GM20000 (cell line): ENCODE results near the gene MED1.

ENCODE experiments used
- DNase-seq: peaks from one replicate; pipeline ENCODE4 v3.0.0; 2012; ENCODE audit warnings: low spot score
- TF ChIP-seq, protein P1 (sequence below): IDR thresholded peaks from 2 replicates; pipeline ENCODE4 v1.5.1; 2012; ENCODE audit warnings: mild to moderate bottlenecking, control low read depth; ENCODE audit errors: extremely low read depth, missing control alignments

MED1 gene

DNA sequence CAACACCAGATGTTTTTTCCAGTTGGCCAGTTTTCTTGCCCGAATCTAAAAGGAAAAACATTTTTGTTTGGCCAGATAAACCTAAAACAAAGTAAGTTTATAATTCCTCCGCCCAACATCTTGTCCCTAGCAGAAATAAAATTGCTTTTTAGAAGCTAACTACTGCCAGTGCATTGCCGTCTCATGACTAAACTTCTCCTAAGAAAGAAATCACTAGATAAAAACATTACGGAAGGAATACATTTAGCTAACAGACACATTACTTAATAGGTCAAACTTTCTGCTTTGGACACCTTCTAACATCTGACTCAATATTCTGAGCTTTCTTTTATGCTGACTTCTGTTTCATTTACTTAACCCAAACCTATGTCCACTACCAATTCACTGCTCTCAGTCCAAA, 85.8 kb downstream of the MED1 start:
- DNase-seq, result no peak
- TF ChIP-seq, protein P1, sequence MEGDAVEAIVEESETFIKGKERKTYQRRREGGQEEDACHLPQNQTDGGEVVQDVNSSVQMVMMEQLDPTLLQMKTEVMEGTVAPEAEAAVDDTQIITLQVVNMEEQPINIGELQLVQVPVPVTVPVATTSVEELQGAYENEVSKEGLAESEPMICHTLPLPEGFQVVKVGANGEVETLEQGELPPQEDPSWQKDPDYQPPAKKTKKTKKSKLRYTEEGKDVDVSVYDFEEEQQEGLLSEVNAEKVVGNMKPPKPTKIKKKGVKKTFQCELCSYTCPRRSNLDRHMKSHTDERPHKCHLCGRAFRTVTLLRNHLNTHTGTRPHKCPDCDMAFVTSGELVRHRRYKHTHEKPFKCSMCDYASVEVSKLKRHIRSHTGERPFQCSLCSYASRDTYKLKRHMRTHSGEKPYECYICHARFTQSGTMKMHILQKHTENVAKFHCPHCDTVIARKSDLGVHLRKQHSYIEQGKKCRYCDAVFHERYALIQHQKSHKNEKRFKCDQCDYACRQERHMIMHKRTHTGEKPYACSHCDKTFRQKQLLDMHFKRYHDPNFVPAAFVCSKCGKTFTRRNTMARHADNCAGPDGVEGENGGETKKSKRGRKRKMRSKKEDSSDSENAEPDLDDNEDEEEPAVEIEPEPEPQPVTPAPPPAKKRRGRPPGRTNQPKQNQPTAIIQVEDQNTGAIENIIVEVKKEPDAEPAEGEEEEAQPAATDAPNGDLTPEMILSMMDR, result no peak

DNA sequence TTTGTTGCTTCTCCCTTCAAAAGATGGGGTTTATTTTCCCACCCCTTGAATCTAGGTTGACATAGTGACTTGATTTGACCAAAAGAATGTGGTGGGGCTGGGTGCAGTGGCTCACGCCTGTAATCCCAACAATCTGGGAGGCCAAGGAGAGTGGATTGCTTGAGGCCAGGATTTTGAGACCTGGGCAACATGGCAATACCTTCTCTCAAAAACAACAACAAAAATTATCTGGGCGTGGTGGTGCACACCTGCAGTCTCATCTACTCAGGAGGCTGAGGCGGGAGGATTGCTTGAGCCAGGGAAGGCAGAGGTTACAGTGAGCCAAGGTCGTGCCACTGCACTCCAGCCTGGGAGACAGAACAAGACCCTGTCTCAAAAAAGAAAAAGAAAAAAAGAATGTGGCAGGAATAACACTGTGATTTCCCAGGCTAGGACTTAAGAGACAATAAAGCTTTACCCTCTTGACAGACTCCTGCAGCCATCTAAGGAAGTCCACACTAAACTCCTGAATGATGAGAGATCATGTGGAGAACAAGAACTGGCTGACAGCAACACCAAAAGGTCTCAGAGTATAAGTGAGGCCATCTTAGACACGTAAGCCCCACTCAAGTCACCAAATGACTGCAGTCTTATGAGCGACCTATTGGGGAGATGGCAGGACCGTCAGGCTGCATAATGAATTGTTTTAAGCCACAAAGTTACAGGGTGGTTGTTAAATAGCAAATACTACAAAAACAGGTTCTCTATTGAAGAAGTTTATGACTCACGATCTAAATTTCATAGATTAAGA, 86.6 kb downstream of the MED1 start:
- TF ChIP-seq, protein P1, result no peak
- no peak for DNase-seq

DNA sequence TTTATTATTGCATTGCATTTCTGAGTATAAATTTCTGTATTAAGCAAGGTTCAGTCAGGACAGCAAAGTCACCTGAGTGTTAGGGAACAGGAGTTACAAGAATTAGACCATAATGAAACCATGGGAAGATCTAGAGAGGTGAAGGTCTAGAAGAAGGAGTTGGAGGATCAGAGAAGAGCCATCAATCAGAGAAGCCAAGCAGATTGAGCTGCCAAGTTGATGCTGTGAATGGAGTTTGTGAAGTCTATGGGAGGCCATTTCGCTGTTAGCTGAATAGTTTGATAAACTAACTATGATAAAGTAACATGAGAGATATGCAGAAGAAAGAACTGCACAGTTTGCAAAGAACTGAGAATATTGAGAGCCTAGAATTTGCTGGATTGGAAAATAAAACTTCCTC, 90.0 kb downstream of the MED1 start:
- no peak for DNase-seq
- TF ChIP-seq, protein P1, result no peak

DNA sequence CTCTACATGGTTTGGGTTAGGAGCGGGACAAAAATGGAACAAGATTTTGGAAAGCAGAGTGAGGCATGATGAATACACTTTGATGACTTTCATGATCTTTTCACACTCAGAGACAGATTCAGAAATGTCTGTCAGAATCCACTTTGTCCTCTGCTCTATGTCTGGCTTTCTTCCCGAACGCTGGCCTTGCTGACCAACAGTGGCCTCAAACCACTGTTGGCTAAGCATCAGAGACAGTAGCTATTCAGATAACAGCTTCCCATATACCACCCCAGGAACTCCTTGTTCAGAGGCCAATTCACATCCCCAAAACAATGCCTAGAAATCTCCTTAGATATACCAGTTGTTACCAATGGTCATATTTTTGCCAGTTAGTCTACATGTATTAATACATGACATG, 90.5 kb downstream of the MED1 start:
- TF ChIP-seq, protein P1, result no peak
- DNase-seq, result no peak

DNA sequence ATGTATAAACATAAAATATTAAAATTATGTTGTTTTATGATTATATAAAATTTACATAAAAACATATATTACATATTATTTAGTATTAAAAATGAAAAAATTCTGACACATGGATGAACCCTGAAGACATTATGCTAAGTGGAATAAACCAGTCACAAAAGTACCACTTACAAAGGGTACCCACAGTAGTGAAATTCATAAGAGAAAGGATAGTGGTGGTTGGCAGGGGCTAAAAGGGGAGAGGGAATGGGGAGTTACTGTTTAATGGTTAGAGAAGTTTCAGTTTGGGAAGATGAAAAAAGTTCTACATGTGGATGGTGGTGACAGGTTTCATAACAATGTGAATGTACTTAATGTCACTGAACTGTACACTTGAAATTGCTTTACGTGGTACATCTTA, 91.1 kb downstream of the MED1 start:
- DNase-seq, result no peak
- TF ChIP-seq, protein P1, result no peak

DNA sequence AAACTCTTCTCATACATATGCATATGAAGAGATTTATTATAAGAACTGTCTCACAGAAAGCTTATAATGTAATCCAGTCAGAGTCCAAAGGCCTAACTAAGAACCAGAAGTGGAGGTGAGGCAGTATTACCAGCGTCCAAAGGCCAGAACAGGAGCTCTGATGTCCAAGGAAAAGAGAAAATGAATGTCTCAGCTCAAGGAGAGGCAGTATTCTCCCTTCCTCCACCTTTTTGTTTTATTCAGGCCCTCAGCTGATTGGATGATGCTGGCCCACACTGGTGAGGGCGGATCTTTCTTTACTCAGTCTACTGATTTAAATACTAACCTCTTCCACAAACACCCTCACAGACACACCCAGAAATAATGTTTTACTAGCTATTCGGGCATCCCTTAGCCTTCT, 93.1 kb downstream of the MED1 start:
- TF ChIP-seq, protein P1, result no peak
- no peak for DNase-seq

DNA sequence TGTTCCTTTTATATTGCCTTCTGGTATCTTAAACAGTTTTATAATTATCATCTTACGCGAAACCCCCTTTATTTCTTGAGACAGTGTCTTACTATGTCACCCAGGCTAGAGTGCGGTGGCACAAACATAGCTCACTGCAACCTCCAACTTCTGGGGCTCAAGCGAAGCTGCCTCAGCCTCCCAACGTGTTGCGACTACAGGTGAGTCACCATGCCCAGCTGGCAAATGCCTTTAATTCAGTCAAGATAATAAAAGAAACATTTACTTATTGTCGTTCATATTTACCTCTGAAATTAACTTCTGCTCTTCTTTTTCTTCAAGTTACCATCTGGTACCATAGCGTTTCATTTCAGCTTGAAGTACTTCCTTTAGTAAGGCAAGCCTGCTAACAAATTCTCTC, 93.6 kb downstream of the MED1 start:
- TF ChIP-seq, protein P1, result no peak
- DNase-seq, result no peak
